Fibroblast of lung (primary cell): ENCODE results near the gene ANAPC1.
"Not testable (repeated sequence)": the region's sequence is repeated elsewhere in the genome, so short reads cannot be mapped to it uniquely, and the experiment has no call there.

Experiments used
- EZH2 ChIP-seq: IDR thresholded peaks from 2 replicates; pipeline ENCODE4 v1.5.1; 2012; ENCODE audit warnings: low read length, control low read depth, mild to moderate bottlenecking; ENCODE audit errors: missing control alignments
- TF ChIP-seq, protein P1 (sequence below), 2 donors: IDR thresholded peaks in 1 of 2; conservative IDR thresholded peaks in 1 of 2; 1 replicate in 1 of 2; 2 replicates in 1 of 2; pipeline ENCODE4 v1.5.1; 2011 to 2012; ENCODE audit warnings: low read length in 2 of 2, control low read depth in 1 of 2, inconsistent platforms in 1 of 2, low read depth in 1 of 2, mild to moderate bottlenecking in 1 of 2

- TF ChIP-seq, protein P1, sequence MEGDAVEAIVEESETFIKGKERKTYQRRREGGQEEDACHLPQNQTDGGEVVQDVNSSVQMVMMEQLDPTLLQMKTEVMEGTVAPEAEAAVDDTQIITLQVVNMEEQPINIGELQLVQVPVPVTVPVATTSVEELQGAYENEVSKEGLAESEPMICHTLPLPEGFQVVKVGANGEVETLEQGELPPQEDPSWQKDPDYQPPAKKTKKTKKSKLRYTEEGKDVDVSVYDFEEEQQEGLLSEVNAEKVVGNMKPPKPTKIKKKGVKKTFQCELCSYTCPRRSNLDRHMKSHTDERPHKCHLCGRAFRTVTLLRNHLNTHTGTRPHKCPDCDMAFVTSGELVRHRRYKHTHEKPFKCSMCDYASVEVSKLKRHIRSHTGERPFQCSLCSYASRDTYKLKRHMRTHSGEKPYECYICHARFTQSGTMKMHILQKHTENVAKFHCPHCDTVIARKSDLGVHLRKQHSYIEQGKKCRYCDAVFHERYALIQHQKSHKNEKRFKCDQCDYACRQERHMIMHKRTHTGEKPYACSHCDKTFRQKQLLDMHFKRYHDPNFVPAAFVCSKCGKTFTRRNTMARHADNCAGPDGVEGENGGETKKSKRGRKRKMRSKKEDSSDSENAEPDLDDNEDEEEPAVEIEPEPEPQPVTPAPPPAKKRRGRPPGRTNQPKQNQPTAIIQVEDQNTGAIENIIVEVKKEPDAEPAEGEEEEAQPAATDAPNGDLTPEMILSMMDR (conservative IDR thresholded peaks at IDR 0.05 in 1 of 2, IDR thresholded peaks at IDR 0.05 in 1 of 2; ENCODE audit: low read depth in 1 of 2, low read length in 2 of 2) = not testable (repeated sequence)
- not testable (repeated sequence) for TF ChIP-seq EZH2
Measured at GRCh38 chr2:111760697-111761284, 123.2 kb downstream of the ANAPC1 start.
